ENCODE results near the gene SYTL5. TPM values are rescaled to one million over a fixed set of nuclear protein-coding genes. Genes with fewer than 3 reads are reported as not detected.

The SYTL5 gene
- total RNA-seq, 1 donor from 2014 or later = 8.8 TPM

DNA sequence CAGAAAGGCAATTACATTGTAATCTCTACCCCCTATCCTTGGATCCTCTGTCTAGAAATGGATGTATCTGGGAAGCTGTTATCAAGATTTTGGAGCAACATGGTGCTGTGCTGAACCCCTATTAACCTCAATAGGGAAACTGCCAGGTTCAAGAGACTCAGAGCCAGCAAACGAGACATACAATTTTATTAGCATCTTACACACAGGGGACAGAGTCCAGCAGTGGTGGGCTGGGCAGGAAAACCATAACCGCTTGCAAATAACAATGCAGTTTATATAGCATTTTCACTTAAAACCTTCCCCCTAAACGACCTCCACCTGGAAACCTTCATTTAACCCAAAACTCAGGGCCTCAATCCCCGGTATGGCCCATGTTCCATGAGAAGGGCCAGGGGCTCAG, 79.5 kb downstream of the SYTL5 start:
- no peaks in the 10 kb centered on the region for H3K36me3 Mint-ChIP-seq (ENCODE audit: insufficient read depth)
- no peak overlapping the region for H3K27ac Mint-ChIP-seq
- H3K4me1 Mint-ChIP-seq (ENCODE audit: low read depth) = no peaks in the 10 kb centered on the region
- TF ChIP-seq, protein P1, sequence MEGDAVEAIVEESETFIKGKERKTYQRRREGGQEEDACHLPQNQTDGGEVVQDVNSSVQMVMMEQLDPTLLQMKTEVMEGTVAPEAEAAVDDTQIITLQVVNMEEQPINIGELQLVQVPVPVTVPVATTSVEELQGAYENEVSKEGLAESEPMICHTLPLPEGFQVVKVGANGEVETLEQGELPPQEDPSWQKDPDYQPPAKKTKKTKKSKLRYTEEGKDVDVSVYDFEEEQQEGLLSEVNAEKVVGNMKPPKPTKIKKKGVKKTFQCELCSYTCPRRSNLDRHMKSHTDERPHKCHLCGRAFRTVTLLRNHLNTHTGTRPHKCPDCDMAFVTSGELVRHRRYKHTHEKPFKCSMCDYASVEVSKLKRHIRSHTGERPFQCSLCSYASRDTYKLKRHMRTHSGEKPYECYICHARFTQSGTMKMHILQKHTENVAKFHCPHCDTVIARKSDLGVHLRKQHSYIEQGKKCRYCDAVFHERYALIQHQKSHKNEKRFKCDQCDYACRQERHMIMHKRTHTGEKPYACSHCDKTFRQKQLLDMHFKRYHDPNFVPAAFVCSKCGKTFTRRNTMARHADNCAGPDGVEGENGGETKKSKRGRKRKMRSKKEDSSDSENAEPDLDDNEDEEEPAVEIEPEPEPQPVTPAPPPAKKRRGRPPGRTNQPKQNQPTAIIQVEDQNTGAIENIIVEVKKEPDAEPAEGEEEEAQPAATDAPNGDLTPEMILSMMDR (IDR thresholded peaks at IDR 0.05; ENCODE audit: unreplicated experiment) = no peak
- DNase-seq (ENCODE audit: low spot score, unreplicated experiment) = no peak
- H3K4me3 Mint-ChIP-seq (ENCODE audit: low read depth) = no peak overlapping the region
- H3K27me3 Mint-ChIP-seq = no peaks in the 10 kb centered on the region
- peaks cover 11% of the 10 kb centered on the region for H3K9me3 Mint-ChIP-seq (ENCODE audit: low read depth)

DNA sequence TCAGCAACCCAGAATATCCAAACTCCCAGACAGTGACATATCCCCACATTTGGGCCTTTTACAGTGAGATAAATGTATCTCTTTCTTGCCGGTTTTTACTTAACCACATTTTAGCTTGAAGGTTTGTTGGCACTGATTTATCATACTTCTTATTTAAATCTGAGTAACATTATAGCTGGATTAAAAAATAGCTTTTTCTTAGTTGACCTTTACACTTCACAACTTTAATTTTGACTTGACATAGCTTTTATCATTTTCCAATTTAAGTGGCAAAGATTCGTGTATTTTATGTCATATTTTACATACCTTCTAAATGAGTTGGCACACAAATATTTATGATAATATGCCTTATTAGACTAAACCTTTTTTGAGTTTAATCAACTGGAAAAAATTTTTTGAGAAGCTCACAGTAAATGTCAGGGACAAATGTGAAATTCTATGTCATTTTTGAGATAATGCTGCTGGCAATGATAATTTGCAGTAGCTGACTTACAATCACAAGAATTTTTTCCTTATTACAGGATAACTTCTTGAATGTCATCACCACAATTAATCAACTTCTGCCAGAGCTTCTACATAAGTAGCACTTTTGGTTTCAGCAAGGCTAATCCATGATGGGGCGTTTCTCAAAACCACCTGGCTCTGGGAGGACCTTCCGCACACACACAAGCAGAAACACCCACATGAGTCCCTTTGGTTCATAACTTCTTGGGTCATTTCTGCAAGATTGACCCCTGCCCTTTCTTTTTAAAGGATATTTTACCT, 80.3 kb downstream of the SYTL5 start:
- Mint-ChIP-seq H3K9me3 (ENCODE audit: low read depth) (peaks cover 11% of the 10 kb centered on the region), H3K4me1 (ENCODE audit: low read depth) (no peaks in the 10 kb centered on the region), H3K27me3 (no peaks in the 10 kb centered on the region), H3K4me3 (ENCODE audit: low read depth) (no peak overlapping the region), H3K27ac (no peak overlapping the region), H3K36me3 (ENCODE audit: insufficient read depth) (no peaks in the 10 kb centered on the region)
- TF ChIP-seq, protein P1 (IDR thresholded peaks at IDR 0.05; ENCODE audit: unreplicated experiment) = no peak
- DNase-seq (ENCODE audit: low spot score, unreplicated experiment) = no peak

DNA sequence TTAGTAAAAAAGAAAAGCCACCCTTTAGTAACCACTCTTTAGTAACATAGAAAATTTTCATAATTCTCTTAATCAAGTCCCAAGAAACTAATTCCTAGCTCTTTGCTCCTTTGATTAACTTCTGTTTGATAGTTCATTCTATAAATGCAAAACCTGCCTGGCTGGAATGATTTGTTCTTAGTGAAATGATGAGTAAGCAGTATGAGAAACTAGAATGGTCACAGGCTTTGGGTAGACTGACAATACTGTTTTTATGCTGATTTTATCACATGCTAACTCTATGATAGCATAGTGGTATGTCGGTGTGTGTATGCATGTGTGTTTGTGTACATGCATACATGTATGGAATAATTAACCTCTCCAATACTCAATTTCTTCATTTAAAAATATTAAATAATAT, 81.2 kb downstream of the SYTL5 start:
- no peaks in the 10 kb centered on the region for H3K36me3 Mint-ChIP-seq (ENCODE audit: insufficient read depth)
- H3K4me3 Mint-ChIP-seq (ENCODE audit: low read depth) = no peak overlapping the region
- no peak overlapping the region for H3K27ac Mint-ChIP-seq
- no peaks in the 10 kb centered on the region for H3K4me1 Mint-ChIP-seq (ENCODE audit: low read depth)
- TF ChIP-seq, protein P1 (IDR thresholded peaks at IDR 0.05; ENCODE audit: unreplicated experiment) = no peak
- peaks cover 11% of the 10 kb centered on the region for H3K9me3 Mint-ChIP-seq (ENCODE audit: low read depth)
- no peaks in the 10 kb centered on the region for H3K27me3 Mint-ChIP-seq
- no peak for DNase-seq (ENCODE audit: low spot score, unreplicated experiment)

DNA sequence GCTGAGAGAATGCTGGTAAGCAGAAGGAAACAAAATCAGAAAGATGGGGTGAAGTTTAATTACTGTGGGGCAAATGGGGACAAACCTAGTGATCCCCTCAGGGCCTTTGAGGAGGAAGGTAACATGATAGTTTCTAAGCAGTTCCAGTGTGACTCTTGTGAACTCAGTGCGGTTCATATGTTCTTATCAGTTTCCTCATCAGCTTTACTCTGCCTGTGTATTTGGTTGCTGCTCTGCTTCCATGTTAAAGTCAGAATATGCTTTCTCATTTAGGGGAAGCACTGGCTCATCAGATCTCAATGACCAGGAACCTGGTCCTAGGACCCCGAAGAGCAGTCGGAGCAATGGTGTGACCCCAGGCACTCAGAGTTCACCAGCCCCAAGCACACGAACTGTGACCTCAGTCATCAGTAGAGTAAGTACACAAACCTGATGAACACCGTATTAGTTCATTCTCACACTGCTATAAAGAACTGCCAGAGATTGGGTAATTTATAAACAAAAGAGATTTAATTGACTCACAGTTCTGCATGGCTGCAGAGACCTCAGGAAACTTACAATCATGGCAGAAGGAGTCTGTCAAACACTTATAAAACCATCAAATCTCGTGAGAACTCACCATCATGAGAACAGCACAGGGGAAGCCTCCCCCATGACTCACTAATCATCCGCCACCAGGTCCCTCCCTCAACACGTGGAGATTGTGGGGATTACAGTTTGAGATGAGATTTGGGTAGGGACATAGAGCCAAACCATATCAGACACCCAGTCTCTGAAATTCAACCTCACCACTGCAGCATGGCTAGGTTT, 83.0 kb downstream of the SYTL5 start:
- no peaks in the 10 kb centered on the region for H3K27me3 Mint-ChIP-seq

DNA sequence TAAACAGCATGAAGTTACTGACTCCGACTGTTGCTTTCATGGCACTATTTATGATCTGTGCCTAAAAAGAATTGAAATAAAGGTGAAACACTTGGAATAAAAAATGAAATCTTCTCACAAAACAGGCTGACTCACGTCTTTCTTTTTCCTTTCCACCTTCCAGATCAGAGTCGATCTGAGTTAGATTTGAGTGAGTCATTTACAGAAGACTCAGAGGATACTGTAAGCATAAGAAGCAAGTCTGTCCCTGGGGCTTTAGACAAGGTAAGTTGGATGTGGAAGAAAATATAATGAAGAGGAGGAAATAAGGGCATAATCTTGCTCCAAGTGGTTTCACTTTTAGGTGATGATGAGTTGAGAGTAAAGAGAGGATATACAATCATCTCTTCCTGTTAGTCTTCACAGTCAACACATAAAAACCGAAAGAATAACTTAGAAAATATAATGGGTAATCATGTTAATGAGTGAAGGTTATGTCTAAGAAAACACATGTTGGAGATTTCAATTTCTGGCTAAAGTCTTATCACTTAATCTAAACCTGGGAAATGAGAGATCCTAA, 89.7 kb downstream of the SYTL5 start:
- no peak for DNase-seq (ENCODE audit: low spot score, unreplicated experiment)
- no peaks in the 10 kb centered on the region for H3K27me3 Mint-ChIP-seq
- no peak overlapping the region for H3K4me3 Mint-ChIP-seq (ENCODE audit: low read depth)
- no peaks in the 10 kb centered on the region for H3K4me1 Mint-ChIP-seq (ENCODE audit: low read depth)
- no peak overlapping the region for H3K27ac Mint-ChIP-seq
- TF ChIP-seq, protein P1 (IDR thresholded peaks at IDR 0.05; ENCODE audit: unreplicated experiment) = no peak
- peaks cover 7% of the 10 kb centered on the region for H3K36me3 Mint-ChIP-seq (ENCODE audit: insufficient read depth)
- peaks cover 11% of the 10 kb centered on the region for H3K9me3 Mint-ChIP-seq (ENCODE audit: low read depth)

More for the DNA sequence above, 83.0 kb downstream of the SYTL5 start:
- no peak overlapping the region for H3K4me3 Mint-ChIP-seq (ENCODE audit: low read depth)
- no peak overlapping the region for H3K27ac Mint-ChIP-seq
- no peaks in the 10 kb centered on the region for H3K4me1 Mint-ChIP-seq (ENCODE audit: low read depth)
- TF ChIP-seq, protein P1 (IDR thresholded peaks at IDR 0.05; ENCODE audit: unreplicated experiment) = no peak
- no peak for DNase-seq (ENCODE audit: low spot score, unreplicated experiment)
- no peaks in the 10 kb centered on the region for H3K36me3 Mint-ChIP-seq (ENCODE audit: insufficient read depth)
- peaks cover 11% of the 10 kb centered on the region for H3K9me3 Mint-ChIP-seq (ENCODE audit: low read depth)
